ENCODE results near the gene HRCT1. TPM values are rescaled to one million over a fixed set of nuclear protein-coding genes. Genes with fewer than 3 reads are reported as not detected.

The HRCT1 gene
- polyA plus RNA-seq, 1 donor from 2014 or later, result not detected

GRCh38 chr9:35910613-35911359, 4.8 kb downstream of the HRCT1 start:
- Histone ChIP-seq H3K4me3 (ENCODE audit: low read length) (no peak overlapping the region), H3K79me2 (replicated peaks; ENCODE audit: insufficient read depth, low read length) (no peaks in the 10 kb centered on the region), H3F3A (ENCODE audit: insufficient read depth, low read length, poor library complexity, severe bottlenecking) (no peaks in the 10 kb centered on the region), H3K9me3 (ENCODE audit: low read length) (no peaks in the 10 kb centered on the region), H3K9ac (ENCODE audit: low read length) (no peak overlapping the region), H4K20me1 (ENCODE audit: insufficient read depth) (no peaks in the 10 kb centered on the region), H3K27me3 (ENCODE audit: insufficient read depth, low read depth, low read length) (no peaks in the 10 kb centered on the region), H3K9me2 (ENCODE audit: insufficient read depth, low read length) (no peaks in the 10 kb centered on the region), H2AFZ (ENCODE audit: low read depth, low read length) (no peak overlapping the region), H3K4me2 (ENCODE audit: low read length) (no peak overlapping the region), H3K36me3 (ENCODE audit: insufficient read depth, low read length) (no peaks in the 10 kb centered on the region), H3K27ac (ENCODE audit: low read length) (no peak overlapping the region)
- TF ChIP-seq EZH2 (IDR thresholded peaks at IDR 0.05; ENCODE audit: borderline replicate concordance, insufficient read depth, low read length, poor library complexity, severe bottlenecking) (no peak), SMC3 (conservative IDR thresholded peaks at IDR 0.05; ENCODE audit: poor library complexity) (no peak), CTCF (IDR thresholded peaks at IDR 0.05; ENCODE audit: poor library complexity, severe bottlenecking) (no peak), TAF1 (IDR thresholded peaks at IDR 0.05; ENCODE audit: low read depth) (no peak), MXI1 (conservative IDR thresholded peaks at IDR 0.05; ENCODE audit: poor library complexity, severe bottlenecking) (no peak), POLR2AphosphoS5 (IDR thresholded peaks at IDR 0.05) (no peak), RAD21 (conservative IDR thresholded peaks at IDR 0.05) (no peak)

DNA sequence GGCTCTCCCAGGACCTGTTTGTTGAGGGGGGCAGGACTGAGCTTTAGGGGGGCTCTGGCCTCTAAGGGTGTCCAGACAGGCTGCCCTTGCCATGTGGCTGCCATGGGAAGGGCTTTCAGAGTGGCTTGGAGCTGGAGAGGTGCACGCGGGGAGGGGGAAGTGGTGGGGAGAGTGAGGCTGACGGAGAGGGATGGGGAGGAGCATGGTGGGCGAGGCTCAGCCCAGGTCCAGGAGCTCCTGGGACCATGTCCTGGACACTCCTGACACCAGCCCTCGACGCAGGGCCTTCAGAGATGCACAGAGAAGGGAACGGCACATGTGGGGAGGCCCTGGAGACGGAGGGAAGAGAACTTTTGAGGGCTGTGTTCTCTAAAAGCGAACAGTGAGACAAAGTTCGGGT, 5.7 kb downstream of the HRCT1 start:
- no peak overlapping the region for H3K4me3 ChIP-seq (ENCODE audit: low read length)
- H3K27ac ChIP-seq (ENCODE audit: low read length), result no peak overlapping the region

More for the DNA sequence above, 5.7 kb downstream of the HRCT1 start:
- Histone ChIP-seq H3K27me3 (ENCODE audit: insufficient read depth, low read depth, low read length) (no peaks in the 10 kb centered on the region), H3K4me2 (ENCODE audit: low read length) (no peak overlapping the region), H2AFZ (ENCODE audit: low read depth, low read length) (no peak overlapping the region), H3K79me2 (replicated peaks; ENCODE audit: insufficient read depth, low read length) (no peaks in the 10 kb centered on the region), H3F3A (ENCODE audit: insufficient read depth, low read length, poor library complexity, severe bottlenecking) (no peaks in the 10 kb centered on the region), H3K9me2 (ENCODE audit: insufficient read depth, low read length) (no peaks in the 10 kb centered on the region), H3K9ac (ENCODE audit: low read length) (no peak overlapping the region), H3K36me3 (ENCODE audit: insufficient read depth, low read length) (no peaks in the 10 kb centered on the region), H3K9me3 (ENCODE audit: low read length) (no peaks in the 10 kb centered on the region), H4K20me1 (ENCODE audit: insufficient read depth) (no peaks in the 10 kb centered on the region)
- TF ChIP-seq RAD21 (conservative IDR thresholded peaks at IDR 0.05) (no peak), CTCF (IDR thresholded peaks at IDR 0.05; ENCODE audit: poor library complexity, severe bottlenecking) (no peak), TAF1 (IDR thresholded peaks at IDR 0.05; ENCODE audit: low read depth) (no peak), POLR2AphosphoS5 (IDR thresholded peaks at IDR 0.05) (no peak), EP300 (conservative IDR thresholded peaks at IDR 0.05; ENCODE audit: poor library complexity, severe bottlenecking) (no peak), EZH2 (IDR thresholded peaks at IDR 0.05; ENCODE audit: borderline replicate concordance, insufficient read depth, low read length, poor library complexity, severe bottlenecking) (no peak), MXI1 (conservative IDR thresholded peaks at IDR 0.05; ENCODE audit: poor library complexity, severe bottlenecking) (no peak), SMC3 (conservative IDR thresholded peaks at IDR 0.05; ENCODE audit: poor library complexity) (no peak)
- TF ChIP-seq, protein P1, sequence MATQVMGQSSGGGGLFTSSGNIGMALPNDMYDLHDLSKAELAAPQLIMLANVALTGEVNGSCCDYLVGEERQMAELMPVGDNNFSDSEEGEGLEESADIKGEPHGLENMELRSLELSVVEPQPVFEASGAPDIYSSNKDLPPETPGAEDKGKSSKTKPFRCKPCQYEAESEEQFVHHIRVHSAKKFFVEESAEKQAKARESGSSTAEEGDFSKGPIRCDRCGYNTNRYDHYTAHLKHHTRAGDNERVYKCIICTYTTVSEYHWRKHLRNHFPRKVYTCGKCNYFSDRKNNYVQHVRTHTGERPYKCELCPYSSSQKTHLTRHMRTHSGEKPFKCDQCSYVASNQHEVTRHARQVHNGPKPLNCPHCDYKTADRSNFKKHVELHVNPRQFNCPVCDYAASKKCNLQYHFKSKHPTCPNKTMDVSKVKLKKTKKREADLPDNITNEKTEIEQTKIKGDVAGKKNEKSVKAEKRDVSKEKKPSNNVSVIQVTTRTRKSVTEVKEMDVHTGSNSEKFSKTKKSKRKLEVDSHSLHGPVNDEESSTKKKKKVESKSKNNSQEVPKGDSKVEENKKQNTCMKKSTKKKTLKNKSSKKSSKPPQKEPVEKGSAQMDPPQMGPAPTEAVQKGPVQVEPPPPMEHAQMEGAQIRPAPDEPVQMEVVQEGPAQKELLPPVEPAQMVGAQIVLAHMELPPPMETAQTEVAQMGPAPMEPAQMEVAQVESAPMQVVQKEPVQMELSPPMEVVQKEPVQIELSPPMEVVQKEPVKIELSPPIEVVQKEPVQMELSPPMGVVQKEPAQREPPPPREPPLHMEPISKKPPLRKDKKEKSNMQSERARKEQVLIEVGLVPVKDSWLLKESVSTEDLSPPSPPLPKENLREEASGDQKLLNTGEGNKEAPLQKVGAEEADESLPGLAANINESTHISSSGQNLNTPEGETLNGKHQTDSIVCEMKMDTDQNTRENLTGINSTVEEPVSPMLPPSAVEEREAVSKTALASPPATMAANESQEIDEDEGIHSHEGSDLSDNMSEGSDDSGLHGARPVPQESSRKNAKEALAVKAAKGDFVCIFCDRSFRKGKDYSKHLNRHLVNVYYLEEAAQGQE (IDR thresholded peaks at IDR 0.05; ENCODE audit: borderline replicate concordance), result no peak
